ENCODE results near the gene SHC3.

GRCh38 chr9:89213396-89213880 is 34.8 kb upstream of the SHC3 start:
- no peak for TF ChIP-seq CTCF (conservative IDR thresholded peaks at IDR 0.05; ENCODE audit: low read depth, low read length)
- TF ChIP-seq EZH2 (IDR thresholded peaks at IDR 0.05; ENCODE audit: low read length, unreplicated experiment): no peak
